NK-92 (cell line): ENCODE data around the gene OTP.
"Not testable (repeated sequence)": the region's sequence is repeated elsewhere in the genome, so short reads cannot be mapped to it uniquely, and the experiment has no call there.

Experiments used
- DNase-seq: peaks from one replicate; lab custom pipeline; 2025; ENCODE audit not compliant: unreplicated experiment; lab: John Stamatoyannopoulos, UW

The OTP gene

GRCh38 chr5:77616920-77617319 lies 21.6 kb downstream of the OTP start:
- no peak for DNase-seq

- not testable (repeated sequence) for DNase-seq
These were observed 29.6 kb downstream of the OTP start for GRCh38 chr5:77608927-77609326.

GRCh38 chr5:77607324-77607723 lies 31.2 kb downstream of the OTP start:
- no peak for DNase-seq

GRCh38 chr5:77606279-77606678 lies 32.2 kb downstream of the OTP start:
- no peak for DNase-seq

- no peak for DNase-seq
These were observed 38.8 kb downstream of the OTP start for GRCh38 chr5:77599679-77600078.

GRCh38 chr5:77590347-77590746 lies 48.2 kb downstream of the OTP start:
- no peak for DNase-seq

- no peak for DNase-seq
These were observed 50.3 kb downstream of the OTP start for GRCh38 chr5:77588175-77588574.

GRCh38 chr5:77586101-77586500 lies 52.4 kb downstream of the OTP start:
- no peak for DNase-seq

GRCh38 chr5:77582143-77582542 lies 56.4 kb downstream of the OTP start:
- not testable (repeated sequence) for DNase-seq
